Measurements from ENCODE around the gene HNRNPH1. TPM values are rescaled to one million over a fixed set of nuclear protein-coding genes. Genes with fewer than 3 reads are reported as not detected.

HNRNPH1 gene
- total RNA-seq, 1 donor from 2014 or later: 458 TPM

GRCh38 chr5:179603308-179603707 is 20.2 kb downstream of the HNRNPH1 start:
- no peak overlapping the region for H3K27ac Mint-ChIP-seq (ENCODE audit: unreplicated experiment)
- Histone ChIP-seq H3K9ac (ENCODE audit: low read length) (no peak overlapping the region), H2AFZ (ENCODE audit: low read depth, low read length) (no peak overlapping the region), H3K4me3 (ENCODE audit: insufficient read depth, low read depth, low read length) (no peak overlapping the region), H3K9me3 (ENCODE audit: insufficient read depth, low read depth, low read length) (no peaks in the 10 kb centered on the region), H4K20me1 (ENCODE audit: insufficient read depth, low read length) (peaks cover 40% of the 10 kb centered on the region), H3K4me2 (ENCODE audit: low read length) (no peak overlapping the region), H3K36me3 (ENCODE audit: insufficient read depth, low read length) (peaks cover 27% of the 10 kb centered on the region), H3K79me2 (ENCODE audit: insufficient read depth, low read length) (no peaks in the 10 kb centered on the region), H3K27ac (ENCODE audit: low read depth, low read length) (no peak overlapping the region), H3K4me1 (ENCODE audit: insufficient read depth, low read length) (no peaks in the 10 kb centered on the region), H3K27me3 (ENCODE audit: insufficient read depth, low read length) (no peaks in the 10 kb centered on the region)
- peaks cover 20% of the 10 kb centered on the region for H3K36me3 Mint-ChIP-seq (ENCODE audit: low read depth, unreplicated experiment)
- FAIRE-seq (no peak), DNase-seq (ENCODE audit: low read depth) (no peak)
- H3K4me1 Mint-ChIP-seq (ENCODE audit: low read depth, unreplicated experiment): no peaks in the 10 kb centered on the region
- H3K27me3 Mint-ChIP-seq (ENCODE audit: low read depth, unreplicated experiment): no peaks in the 10 kb centered on the region
- no peak for TF ChIP-seq EZH2 (IDR thresholded peaks at IDR 0.05; ENCODE audit: insufficient read depth, low read length)
- TF ChIP-seq CTCF (IDR thresholded peaks at IDR 0.05; ENCODE audit: insufficient read depth, low read depth, low read length): no peak
- H3K9me3 Mint-ChIP-seq (ENCODE audit: unreplicated experiment): no peaks in the 10 kb centered on the region
- H3K4me3 Mint-ChIP-seq (ENCODE audit: unreplicated experiment): no peak overlapping the region

- H3K27ac Mint-ChIP-seq (ENCODE audit: unreplicated experiment): peak overlapping the region; percentile 4
Measured at GRCh38 chr5:179601871-179602625, 21.4 kb downstream of the HNRNPH1 start.

More at GRCh38 chr5:179601871-179602625, 21.4 kb downstream of the HNRNPH1 start:
- H3K79me2 ChIP-seq (ENCODE audit: insufficient read depth, low read length): no peaks in the 10 kb centered on the region
- H3K9ac ChIP-seq (ENCODE audit: low read length): no peak overlapping the region
- H3K4me2 ChIP-seq (ENCODE audit: low read length): no peak overlapping the region
- no peaks in the 10 kb centered on the region for H3K9me3 ChIP-seq (ENCODE audit: insufficient read depth, low read depth, low read length)
- no peaks in the 10 kb centered on the region for H3K4me1 ChIP-seq (ENCODE audit: insufficient read depth, low read length)
- TF ChIP-seq CTCF (IDR thresholded peaks at IDR 0.05; ENCODE audit: insufficient read depth, low read depth, low read length) (no peak), EZH2 (IDR thresholded peaks at IDR 0.05; ENCODE audit: insufficient read depth, low read length) (no peak)
- DNase-seq (ENCODE audit: low read depth) (no peak), FAIRE-seq (no peak)
- H3K4me1 Mint-ChIP-seq (ENCODE audit: low read depth, unreplicated experiment): no peaks in the 10 kb centered on the region
- no peak overlapping the region for H3K4me3 ChIP-seq (ENCODE audit: insufficient read depth, low read depth, low read length)
- no peaks in the 10 kb centered on the region for H3K9me3 Mint-ChIP-seq (ENCODE audit: unreplicated experiment)
- H2AFZ ChIP-seq (ENCODE audit: low read depth, low read length): no peak overlapping the region
- no peaks in the 10 kb centered on the region for H3K27me3 ChIP-seq (ENCODE audit: insufficient read depth, low read length)
- peaks cover 19% of the 10 kb centered on the region for H3K36me3 Mint-ChIP-seq (ENCODE audit: low read depth, unreplicated experiment)
- H3K36me3 ChIP-seq (ENCODE audit: insufficient read depth, low read length): peaks cover 26% of the 10 kb centered on the region
- H3K27me3 Mint-ChIP-seq (ENCODE audit: low read depth, unreplicated experiment): no peaks in the 10 kb centered on the region
- no peak overlapping the region for H3K4me3 Mint-ChIP-seq (ENCODE audit: unreplicated experiment)
- H3K27ac ChIP-seq (ENCODE audit: low read depth, low read length): no peak overlapping the region
- H4K20me1 ChIP-seq (ENCODE audit: insufficient read depth, low read length): peaks cover 28% of the 10 kb centered on the region
